GM18502 (cell line): ENCODE data around the gene SCIN.
A peak's percentile ranks its signal among the peaks of the same experiment; 100 is the strongest.
"Not testable (repeated sequence)": the region's sequence is repeated elsewhere in the genome, so short reads cannot be mapped to it uniquely, and the experiment has no call there.

ENCODE experiments used
- ATAC-seq: cut with Tn5 transposase; IDR thresholded peaks from one replicate; pipeline ENCODE4 v1.9.1; 2021; ENCODE audit warnings: mild to moderate bottlenecking; ENCODE audit not compliant: unreplicated experiment, poor library complexity

SCIN gene

DNA sequence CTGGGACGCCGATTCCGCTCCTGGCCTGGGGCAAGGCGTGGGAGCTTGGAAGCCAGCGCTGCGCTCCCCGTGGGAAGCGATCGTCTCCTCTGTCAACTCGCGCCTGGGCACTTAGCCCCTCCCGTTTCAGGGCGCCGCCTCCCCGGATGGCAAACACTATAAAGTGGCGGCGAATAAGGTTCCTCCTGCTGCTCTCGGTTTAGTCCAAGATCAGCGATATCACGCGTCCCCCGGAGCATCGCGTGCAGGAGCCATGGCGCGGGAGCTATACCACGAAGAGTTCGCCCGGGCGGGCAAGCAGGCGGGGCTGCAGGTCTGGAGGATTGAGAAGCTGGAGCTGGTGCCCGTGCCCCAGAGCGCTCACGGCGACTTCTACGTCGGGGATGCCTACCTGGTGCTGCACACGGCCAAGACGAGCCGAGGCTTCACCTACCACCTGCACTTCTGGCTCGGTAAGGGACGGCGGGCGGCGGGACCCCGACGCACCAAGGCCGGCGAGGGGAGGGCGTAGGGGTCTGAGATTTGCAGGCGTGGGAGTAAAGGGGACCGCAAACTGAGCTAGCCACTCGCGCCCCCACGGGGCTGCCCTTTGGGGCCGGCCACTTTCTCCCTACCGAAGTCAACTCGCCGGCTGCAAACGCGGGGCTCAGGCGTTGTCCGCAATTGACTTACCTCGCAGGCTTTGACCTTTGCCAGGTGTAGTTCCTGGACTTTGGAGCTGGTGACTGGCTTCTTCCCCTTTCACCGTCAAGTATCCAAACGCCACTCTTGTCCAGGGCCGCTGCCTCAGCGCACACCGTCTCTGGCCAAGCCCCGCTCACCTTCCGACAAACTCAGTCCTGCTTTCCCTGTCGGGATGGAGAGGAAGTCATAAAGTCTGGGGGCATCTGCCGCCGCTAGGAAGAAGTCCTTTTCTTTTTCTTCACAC, at the start of gene SCIN:
Gene SCIN (plus strand): TSS at position 187 of the 928 bp plus-strand sequence. CDS start 67 bp downstream, at position 254.
- ATAC-seq = peak; percentile 40

DNA sequence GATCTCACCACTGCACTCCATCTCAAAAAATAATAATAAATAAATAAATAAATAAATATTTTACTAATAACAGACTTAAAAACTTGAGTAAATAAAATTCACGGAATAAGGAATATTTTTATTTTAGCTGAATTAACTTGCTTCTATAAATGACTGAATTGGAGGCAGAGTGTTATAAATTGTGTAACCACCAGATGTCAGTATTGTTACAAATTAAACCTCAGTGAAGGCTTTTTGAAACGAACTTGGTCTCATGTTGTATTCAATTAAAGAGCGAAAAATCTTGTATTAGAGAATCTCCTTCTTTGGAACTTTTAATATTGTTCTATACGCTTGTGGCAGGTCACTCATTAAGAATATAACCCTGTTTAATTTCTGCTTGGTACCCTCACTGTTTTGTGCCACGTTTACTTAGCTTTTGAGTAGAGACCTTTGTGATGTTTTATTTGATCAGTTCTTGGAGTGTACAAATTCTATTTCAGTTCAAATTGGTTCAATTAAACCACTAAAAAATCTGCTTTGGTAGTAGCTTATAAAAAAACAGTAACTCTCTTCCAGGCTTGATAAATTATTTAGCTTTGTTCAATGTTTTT, 45.6 kb upstream of the SCIN start:
- ATAC-seq = peak; percentile 78

DNA sequence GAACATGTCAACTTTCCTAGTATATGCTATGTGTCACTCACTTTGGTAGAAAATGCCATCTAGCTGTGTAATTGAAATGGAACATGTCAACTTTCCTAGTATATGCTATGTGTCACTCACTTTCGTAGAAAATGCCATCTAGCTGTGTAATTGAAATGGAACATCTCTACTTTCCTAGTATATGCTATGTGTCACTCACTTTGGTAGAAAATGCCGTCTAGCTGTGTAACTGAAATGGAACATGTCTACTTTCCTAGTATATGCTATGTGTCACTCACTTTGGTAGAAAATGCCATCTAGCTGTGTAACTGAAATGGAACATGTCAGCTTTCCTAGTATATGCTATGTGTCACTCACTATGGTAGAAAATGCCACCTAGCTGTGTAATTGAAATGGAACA, 43.8 kb upstream of the SCIN start:
- ATAC-seq = not testable (repeated sequence)

DNA sequence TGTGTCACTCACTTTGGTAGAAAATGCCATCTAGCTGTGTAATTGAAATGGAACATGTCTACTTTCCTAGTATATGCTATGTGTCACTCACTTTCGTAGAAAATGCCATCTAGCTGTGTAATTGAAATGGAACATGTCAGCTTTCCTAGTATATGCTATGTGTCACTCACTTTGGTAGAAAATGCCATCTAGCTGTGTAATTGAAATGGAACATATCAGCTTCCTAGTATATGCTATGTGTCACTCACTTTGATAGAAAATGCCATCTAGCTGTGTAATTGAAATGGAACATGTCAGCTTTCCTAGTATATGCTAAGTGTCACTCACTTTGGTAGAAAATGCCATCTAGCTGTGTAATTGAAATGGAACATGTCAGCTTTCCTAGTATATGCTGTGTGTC, 42.9 kb upstream of the SCIN start:
- not testable (repeated sequence) for ATAC-seq

DNA sequence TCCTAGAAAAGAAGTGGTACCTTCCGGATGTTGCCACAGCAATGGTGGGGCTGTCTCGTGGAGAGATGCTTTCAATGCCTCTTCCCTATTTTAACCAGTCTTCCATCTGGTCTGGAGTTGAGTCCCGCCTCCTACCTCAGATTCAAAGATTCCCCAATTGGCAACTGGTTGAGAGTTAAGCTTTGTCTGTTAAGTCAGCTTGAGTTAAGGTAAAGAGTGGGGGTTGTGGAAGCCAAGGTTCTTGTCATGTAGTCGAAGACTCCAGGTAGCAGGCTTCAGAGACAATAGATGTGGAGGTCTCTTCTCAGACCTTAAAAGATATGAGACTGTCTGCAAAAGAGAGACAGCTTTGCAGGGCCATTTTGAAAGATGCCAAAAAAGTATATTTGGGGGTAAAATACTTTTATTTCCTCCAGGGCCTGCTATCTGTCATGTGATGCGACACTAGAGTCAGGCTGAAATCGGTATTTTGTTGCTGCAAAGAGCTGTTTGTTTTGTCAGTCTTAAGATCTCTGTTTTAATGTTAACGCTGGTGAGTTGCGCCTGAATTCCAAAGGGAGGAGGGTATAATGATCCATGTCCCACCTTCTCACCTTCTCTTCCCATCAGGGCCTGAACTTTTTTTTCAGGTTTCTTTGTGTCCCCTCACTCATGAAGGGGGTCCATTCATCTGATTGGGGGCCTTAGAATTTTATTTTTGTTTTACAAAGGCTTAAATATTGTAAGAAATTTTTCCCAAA, 40.4 kb upstream of the SCIN start:
- no peak for ATAC-seq

DNA sequence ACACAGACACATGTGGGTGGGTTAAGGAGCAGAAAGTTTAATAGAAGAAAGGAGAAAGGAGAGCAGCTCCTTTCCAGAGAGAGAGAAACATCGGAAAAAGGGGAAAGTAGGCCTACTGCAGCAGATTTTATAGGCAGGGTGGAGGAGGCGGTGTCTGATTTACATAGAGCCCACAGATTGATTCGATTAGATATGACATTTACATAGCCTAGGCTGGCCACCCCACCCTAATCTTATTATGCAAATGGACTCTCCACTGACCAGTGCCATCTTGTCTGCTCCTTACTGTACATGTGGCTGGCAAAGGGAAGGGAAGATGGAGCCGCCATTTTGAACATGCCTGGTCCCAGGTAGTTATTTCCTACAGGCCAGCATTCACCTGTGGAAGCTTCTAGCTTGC, 38.7 kb upstream of the SCIN start:
- ATAC-seq = no peak

DNA sequence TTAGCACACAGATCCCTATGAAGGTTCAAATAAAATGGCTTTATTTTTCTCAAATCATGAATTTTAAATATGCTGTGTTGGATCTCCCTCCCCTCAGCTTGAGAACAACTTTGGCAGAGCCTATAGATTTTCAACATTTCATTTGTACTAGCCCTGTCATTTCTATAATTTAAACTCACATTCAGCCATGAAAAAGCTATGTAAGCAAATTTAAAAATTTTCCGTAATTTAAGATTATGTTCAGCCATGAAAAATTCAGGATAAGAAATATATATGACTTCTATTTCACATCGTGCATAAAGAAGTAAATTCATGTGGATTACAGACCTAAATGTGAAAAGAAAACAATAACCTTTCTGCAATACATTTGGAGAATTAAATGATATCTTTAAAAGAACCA, 36.5 kb upstream of the SCIN start:
- ATAC-seq = no peak

DNA sequence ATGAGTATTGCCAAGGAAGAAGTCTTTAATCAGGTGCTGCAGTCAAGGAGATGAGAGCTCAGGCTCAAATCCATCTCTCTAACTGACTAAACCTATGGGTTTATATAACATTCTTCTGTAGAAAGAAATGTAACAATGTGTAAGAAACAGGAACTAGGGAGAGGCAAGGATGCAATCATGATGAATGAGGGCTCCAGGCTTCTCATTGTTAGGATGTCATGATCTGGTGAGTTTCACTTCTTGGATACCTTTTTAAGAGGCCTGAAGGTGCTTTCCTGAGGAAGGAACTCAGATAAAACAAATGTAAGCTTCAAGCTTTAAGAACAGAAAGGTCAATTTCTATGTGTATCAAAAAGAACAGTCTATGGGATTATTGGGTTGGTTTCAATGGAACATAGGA, 30.8 kb upstream of the SCIN start:
- ATAC-seq = no peak

DNA sequence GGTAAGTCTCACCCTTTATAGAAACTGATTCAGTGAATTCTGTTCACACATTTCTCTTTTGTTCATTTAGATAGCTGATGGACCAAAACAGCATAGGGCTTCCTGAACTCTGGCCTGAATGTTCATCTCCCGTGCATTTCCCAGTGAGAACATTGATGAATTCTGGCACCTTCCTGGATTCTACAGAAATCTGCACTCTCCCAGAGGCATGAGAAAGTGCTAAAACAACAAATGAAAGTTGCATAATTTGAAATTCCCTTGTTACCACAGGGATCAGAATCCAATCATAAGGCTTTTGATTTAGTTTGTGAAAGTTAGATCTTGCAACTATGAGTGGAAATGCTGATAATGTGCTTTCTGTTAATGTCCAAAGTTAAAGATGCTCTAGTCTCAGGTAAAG, 29.7 kb upstream of the SCIN start:
- no peak for ATAC-seq

DNA sequence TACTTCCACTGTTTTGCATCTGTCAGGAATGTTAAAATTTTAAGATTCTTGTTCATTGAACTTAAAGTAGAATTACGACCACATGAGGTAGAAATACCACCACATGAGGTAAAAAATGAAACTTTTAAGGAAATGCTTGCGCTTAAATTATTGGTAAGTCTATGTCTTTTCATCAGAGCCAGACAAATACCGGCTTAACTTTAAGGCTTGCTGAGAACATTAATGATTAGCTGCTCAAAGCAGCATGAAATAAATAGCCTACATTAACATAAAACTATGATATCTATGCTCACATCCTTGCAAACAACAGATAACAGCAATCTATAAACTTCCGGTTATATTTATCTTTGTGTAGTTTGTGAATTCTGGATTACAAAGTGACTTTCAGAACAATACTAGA, 26.9 kb upstream of the SCIN start:
- ATAC-seq = no peak

DNA sequence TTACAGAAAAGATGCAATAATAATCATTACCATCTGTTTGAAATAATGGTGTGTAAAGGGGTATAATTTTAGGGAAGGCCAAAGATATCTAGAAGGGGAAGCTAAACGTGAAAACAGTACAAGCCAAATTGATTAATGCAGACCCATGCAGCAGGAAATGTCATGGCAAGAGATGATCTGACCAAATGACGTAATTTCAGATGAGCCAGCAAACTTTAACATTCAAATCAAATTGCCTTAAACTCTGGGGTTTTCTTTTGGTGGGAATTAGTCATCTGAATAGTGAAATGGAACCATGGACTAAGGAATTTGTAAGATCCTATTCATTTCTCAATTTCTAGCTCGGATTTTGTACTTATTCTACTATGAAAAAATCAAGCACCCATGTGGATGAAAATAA, 21.4 kb upstream of the SCIN start:
- ATAC-seq = no peak

DNA sequence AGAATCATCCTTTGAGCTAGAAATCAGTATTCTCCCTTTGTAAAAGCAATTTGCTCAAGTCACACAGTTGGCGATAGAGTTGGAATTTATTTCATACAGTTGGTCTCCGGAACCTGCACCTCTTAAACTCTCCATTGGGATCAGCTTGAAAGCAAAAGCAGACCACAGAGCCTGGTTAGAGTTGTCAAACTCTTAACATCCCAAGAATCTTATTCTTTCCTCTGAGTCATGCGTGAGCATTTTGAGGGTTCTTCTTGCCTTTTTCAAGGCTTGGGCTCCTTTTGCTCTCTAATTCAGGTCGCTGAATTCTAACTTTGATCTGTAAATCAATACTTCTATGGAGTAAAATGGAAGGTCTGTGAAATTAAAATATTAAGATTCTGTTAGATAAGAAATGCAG, 19.6 kb upstream of the SCIN start:
- ATAC-seq = no peak

DNA sequence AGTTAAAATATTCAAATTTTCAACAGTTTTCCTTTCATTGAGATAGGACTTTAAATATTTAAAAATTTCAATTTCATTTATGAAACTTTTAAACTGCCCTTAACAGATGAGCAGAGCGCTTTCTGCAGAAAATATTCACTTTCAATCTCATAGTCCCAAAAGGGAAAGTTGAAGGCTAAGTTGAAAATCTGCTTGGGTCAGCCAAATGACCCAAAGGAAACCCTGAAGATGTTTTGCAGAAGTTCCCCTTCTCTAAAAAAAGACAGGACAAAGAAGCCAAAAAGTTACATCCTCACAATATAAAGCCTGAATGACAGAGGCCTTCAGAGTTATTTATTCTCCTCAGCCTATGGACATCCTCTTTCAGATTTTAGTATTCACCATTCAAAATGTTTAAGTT, 17.6 kb upstream of the SCIN start:
- ATAC-seq = no peak

DNA sequence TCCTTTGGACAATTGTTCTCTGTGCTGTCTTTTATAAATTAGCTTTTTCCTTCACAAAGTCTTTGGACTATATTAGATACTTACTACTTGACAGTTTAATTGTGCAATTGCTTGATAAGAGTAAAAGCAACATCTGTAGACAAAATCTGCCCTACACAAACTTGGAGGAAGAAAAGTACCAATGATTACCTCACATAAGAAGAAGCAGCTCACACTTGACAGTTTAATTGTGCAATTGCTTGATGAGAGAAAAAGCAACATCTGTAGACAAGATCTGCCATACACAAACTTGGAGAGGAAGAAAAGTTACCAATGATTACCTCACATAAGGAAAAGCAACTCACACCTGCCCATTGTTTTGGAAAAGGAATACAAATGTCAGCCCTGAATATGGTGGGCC, 17.1 kb upstream of the SCIN start:
- ATAC-seq = no peak

DNA sequence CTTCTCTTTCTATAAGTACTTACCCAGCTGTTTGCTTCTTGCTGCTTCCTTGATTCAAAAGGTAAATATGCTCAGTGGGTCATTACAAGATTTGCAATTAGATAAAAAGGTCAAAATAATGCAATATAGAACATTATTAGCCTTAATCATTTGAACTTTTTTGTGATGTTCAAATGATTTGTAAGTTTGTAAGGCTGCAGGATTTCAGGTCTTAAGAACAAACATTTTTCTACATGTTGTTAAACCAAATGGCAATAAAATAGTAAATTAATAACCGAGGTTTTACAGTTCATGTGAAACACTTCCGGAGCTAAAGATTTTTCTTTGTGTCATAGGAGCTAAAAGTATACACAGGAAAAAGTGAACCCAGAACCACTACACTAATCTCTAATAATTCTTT, 16.2 kb upstream of the SCIN start:
- ATAC-seq = no peak

DNA sequence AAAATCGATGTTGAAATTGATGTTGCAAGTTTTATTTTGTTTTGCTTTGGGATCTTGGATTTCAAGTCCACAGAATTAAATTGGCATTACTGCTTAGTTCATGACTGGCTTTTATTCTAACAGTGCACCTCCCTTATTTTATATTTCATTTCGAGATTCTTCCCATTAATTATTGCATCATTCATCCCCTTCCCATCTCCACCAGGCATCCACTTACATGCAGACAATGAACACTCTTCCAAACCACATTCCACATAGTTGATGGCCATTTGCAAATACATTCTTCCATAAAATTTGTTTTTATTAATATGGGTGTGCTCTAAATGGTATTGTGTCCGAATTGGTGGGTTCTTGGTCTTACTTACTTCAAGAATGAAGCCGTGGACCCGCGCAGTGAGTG, 15.6 kb upstream of the SCIN start:
- ATAC-seq = no peak

DNA sequence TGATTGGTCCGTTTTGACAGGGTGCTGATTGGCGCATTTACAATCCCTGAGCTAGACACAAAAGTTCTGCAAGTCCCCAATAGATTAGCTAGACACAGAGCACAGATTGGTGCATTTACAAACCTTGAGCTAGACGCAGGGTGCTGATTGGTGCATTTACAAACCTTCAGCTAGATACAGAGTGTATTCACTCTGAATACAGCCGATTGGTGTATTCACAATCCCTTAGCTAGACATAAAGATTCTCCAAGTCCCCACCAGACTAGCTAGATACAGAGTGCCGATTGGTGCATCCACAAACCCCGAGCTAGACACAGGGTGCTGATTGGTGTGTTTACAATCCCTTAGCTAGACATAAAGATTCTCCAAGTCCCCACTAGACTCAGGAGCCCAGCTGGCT, 14.8 kb upstream of the SCIN start:
- ATAC-seq = peak; percentile 37

DNA sequence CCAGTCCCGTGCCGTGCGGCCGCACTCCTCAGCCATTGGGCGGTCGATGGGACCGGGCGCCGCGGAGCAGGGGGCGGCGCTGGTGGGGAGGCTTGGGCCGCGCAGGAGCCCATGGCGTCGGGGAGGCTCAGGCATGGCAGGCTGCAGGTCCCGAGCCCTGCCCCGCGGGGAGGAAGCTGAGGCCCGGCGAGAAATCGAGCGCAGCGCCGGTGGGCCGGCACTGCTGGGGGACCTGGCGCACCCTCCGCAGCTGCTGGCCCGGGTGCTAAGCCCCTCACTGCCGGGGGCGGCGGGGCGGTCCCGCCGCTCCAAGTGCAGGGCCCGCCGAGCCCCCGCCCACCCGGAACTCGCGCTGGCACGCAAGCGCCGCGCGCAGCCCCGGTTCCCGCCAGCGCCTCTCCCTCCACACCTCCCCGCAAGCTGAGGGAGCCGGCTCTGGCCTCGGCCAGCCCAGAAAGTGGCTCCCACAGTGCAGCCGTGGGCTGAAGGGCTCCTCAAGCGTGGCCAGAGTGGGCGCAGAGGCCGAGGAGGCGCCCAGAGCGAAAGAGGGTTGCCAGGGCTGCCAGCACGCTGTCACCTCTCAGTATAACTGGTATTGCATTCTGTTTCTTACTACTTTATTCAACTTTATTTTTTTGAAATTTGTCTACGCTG, 14.3 kb upstream of the SCIN start:
- peak; percentile 87 for ATAC-seq

DNA sequence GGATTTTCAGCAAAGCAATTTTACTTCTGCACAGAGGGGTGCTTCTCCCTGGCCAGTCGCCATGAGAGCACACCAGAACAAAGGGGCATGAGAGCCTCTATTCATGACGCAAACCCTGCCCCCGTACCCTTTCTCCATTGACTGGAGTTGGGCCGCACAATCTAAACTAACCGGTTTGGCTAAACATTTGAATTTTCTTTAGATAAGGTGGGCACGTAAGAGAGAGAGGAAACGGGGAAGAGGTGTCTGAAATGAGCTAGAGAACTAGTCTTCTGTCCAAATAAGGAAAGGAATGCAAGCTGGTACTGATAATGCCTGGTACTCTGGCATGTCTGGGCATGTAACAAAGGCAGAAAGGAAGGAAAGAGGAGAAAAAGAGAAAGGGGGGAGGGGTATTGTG, 13.2 kb upstream of the SCIN start:
- no peak for ATAC-seq

DNA sequence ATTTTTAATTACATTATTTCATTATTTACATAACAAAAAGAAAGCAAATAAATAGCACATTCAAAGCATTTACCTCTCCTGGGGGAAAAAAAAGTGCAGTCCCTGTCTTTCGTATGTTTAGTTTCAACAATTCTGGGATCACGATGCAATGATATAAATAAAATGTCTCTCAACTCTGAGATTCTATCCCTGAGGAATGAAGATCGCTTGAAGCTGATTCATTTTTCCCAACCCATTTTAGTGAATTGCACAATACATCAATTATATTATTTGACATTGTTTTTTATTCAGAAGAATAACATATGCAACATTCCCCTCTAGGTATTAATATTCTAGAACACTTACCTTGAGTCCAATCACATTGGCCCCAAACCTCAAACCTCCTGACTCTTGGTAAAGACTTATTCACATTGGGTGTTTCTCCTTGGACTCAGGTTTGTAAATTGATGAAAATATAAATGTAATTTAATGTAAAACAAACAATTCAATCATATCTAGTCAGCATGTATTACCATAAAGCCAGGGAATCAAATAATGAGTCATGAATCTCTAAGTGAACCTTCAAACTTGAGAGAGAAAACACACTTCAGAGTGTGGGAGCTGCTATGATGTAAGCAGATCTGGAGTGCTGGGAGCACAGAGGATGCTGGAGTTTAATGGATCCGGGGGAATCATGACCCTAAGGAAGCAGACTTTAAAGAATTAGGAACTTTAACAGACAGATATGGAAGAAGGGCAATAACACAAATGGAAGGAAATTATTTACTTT, 5.3 kb upstream of the SCIN start:
- ATAC-seq = no peak
